H9 (cell line): ENCODE results near the gene NPR1. TPM values are rescaled to one million over a fixed set of nuclear protein-coding genes. Genes with fewer than 3 reads are reported as not detected.

Experiments used
- DNase-seq: peaks from one replicate; pipeline ENCODE4 v3.0.0-alpha.2; 2017
- H2AFZ ChIP-seq: one replicate; pipeline ENCODE4 v1.6.1; 2013; ENCODE audit warnings: mild to moderate bottlenecking, low read length, control low read depth, moderate library complexity
- H2AK5ac ChIP-seq: 2 replicates; pipeline ENCODE4 v1.6.1; 2013; ENCODE audit warnings: low read length, control low read depth, mixed read lengths; ENCODE audit not compliant: insufficient read length
- H2BK120ac ChIP-seq: one replicate; pipeline ENCODE4 v1.6.1; 2013; ENCODE audit warnings: low read depth, mild to moderate bottlenecking, low read length, control low read depth, inconsistent platforms; ENCODE audit not compliant: poor library complexity, severe bottlenecking
- H2BK12ac ChIP-seq: 2 replicates; pipeline ENCODE4 v1.6.1; 2013; ENCODE audit warnings: low read length, control low read depth, mixed read lengths, low read depth; ENCODE audit not compliant: insufficient read length
- H2BK15ac ChIP-seq: 2 replicates; pipeline ENCODE4 v1.6.1; 2013; ENCODE audit warnings: low read depth, low read length, control low read depth
- H2BK20ac ChIP-seq: one replicate; pipeline ENCODE4 v1.6.1; 2013; ENCODE audit warnings: low read depth, mild to moderate bottlenecking, low read length, control low read depth, inconsistent platforms; ENCODE audit not compliant: poor library complexity, severe bottlenecking
- H2BK5ac ChIP-seq: 2 replicates; pipeline ENCODE4 v1.6.1; 2013; ENCODE audit warnings: low read length, control low read depth, mixed read lengths; ENCODE audit not compliant: insufficient read length
- H3K14ac ChIP-seq: 2 replicates; pipeline ENCODE4 v1.6.1; 2013; ENCODE audit warnings: low read length, control low read depth; ENCODE audit not compliant: insufficient read depth
- H3K18ac ChIP-seq: 2 replicates; pipeline ENCODE4 v1.6.1; 2013; ENCODE audit warnings: low read depth, mild to moderate bottlenecking, mixed read lengths, low read length, control low read depth; ENCODE audit not compliant: insufficient read length
- H3K23ac ChIP-seq: 2 replicates; pipeline ENCODE4 v1.6.1; 2013; ENCODE audit warnings: low read length, control low read depth, mixed read lengths, low read depth; ENCODE audit not compliant: insufficient read length
- H3K23me2 ChIP-seq: 2 replicates; pipeline ENCODE4 v1.6.1; 2013; ENCODE audit warnings: low read depth, mild to moderate bottlenecking, mixed read lengths, low read length, control low read depth; ENCODE audit not compliant: insufficient read length, poor library complexity, severe bottlenecking
- H3K27ac ChIP-seq: 2 replicates; pipeline ENCODE4 v1.5.1; 2013; ENCODE audit warnings: low read length, control low read depth, mixed read lengths, low read depth; ENCODE audit not compliant: insufficient read length
- H3K27me3 ChIP-seq: 2 replicates; pipeline ENCODE4 v1.6.1; 2013; ENCODE audit warnings: low read length, control low read depth, inconsistent platforms; ENCODE audit not compliant: insufficient read depth
- H3K4ac ChIP-seq: 2 replicates; pipeline ENCODE4 v1.6.1; 2013; ENCODE audit warnings: low read depth, mild to moderate bottlenecking, control low read depth, inconsistent platforms, low read length, moderate library complexity
- H3K4me1 ChIP-seq: 2 replicates; pipeline ENCODE4 v1.6.1; 2013; ENCODE audit warnings: low read length, control low read depth, inconsistent platforms; ENCODE audit not compliant: insufficient read depth
- H3K4me2 ChIP-seq: 2 replicates; pipeline ENCODE4 v1.6.1; 2013; ENCODE audit warnings: low read length, control low read depth, mixed read lengths; ENCODE audit not compliant: insufficient read length, insufficient read depth
- H3K56ac ChIP-seq: 2 replicates; pipeline ENCODE4 v1.6.1; 2013; ENCODE audit warnings: low read depth, mild to moderate bottlenecking, mixed read lengths, low read length, control low read depth; ENCODE audit not compliant: insufficient read length
- H3K79me1 ChIP-seq: 2 replicates; pipeline ENCODE4 v1.6.1; 2013; ENCODE audit warnings: low read depth, mild to moderate bottlenecking, moderate library complexity, low read length, control low read depth, inconsistent platforms; ENCODE audit not compliant: insufficient read depth, poor library complexity, severe bottlenecking
- H3K79me2 ChIP-seq: 2 replicates; pipeline ENCODE4 v1.6.1; 2013; ENCODE audit warnings: low read length, control low read depth, inconsistent platforms; ENCODE audit not compliant: insufficient read depth
- H3K9ac ChIP-seq: 2 replicates; pipeline ENCODE4 v1.6.1; 2013; ENCODE audit warnings: low read length, control low read depth, mixed read lengths; ENCODE audit not compliant: insufficient read length; ENCODE audit errors: extremely low read depth
- H3K9me3 ChIP-seq: one replicate; pipeline ENCODE4 v1.6.1; 2013; ENCODE audit warnings: low read depth, low read length, inconsistent platforms; ENCODE audit not compliant: control insufficient read depth
- H3T11ph ChIP-seq: one replicate; pipeline ENCODE4 v1.6.1; 2013; ENCODE audit warnings: mild to moderate bottlenecking, low read length, control low read depth, inconsistent platforms
- H4K20me1 ChIP-seq: one replicate; pipeline ENCODE4 v1.6.1; 2013; ENCODE audit not compliant: control insufficient read depth, insufficient read length, insufficient read depth
- H4K5ac ChIP-seq: 2 replicates; pipeline ENCODE4 v1.6.1; 2013; ENCODE audit warnings: low read depth, mild to moderate bottlenecking, mixed read lengths, low read length, control low read depth; ENCODE audit not compliant: insufficient read length
- H4K8ac ChIP-seq: replicated peaks from 2 replicates; pipeline ENCODE4 v1.6.1; 2013; ENCODE audit warnings: low read length, control low read depth, mixed read lengths, low read depth; ENCODE audit not compliant: insufficient read length
- H4K91ac ChIP-seq: 2 replicates; pipeline ENCODE4 v1.6.1; 2013; ENCODE audit warnings: low read depth, mild to moderate bottlenecking, moderate library complexity, mixed read lengths, low read length, control low read depth; ENCODE audit not compliant: insufficient read length
- H3K27ac Mint-ChIP-seq, 3 experiments: 2 replicates in 2 of 3; 3 replicates in 1 of 3; pipeline ENCODE4 v1.8.0; 2020 to 2021; ENCODE audit warnings: mixed read lengths in 3 of 3, mild to moderate bottlenecking in 1 of 3, moderate library complexity in 1 of 3
- H3K27me3 Mint-ChIP-seq: 2 replicates; pipeline ENCODE4 v1.8.0; 2021; ENCODE audit warnings: low read depth, mild to moderate bottlenecking, moderate library complexity, mixed read lengths
- H3K36me3 Mint-ChIP-seq, 3 experiments: 2 replicates in 2 of 3; 3 replicates in 1 of 3; pipeline ENCODE4 v1.8.0; 2020 to 2021; ENCODE audit warnings: low read depth in 3 of 3, mixed read lengths in 3 of 3; ENCODE audit not compliant: insufficient read depth in 1 of 3
- H3K4me1 Mint-ChIP-seq, 2 experiments: 2 replicates each; pipeline ENCODE4 v1.8.0; 2020; ENCODE audit warnings: mixed read lengths in 2 of 2
- H3K4me3 Mint-ChIP-seq, 2 experiments: 2 replicates in 1 of 2; 3 replicates in 1 of 2; pipeline ENCODE4 v1.8.0; 2020 to 2021; ENCODE audit warnings: mild to moderate bottlenecking in 2 of 2, mixed read lengths in 2 of 2, moderate library complexity in 1 of 2
- H3K9me3 Mint-ChIP-seq, 2 experiments: 2 replicates in 1 of 2; 3 replicates in 1 of 2; pipeline ENCODE4 v1.8.0; 2020; ENCODE audit warnings: mild to moderate bottlenecking in 2 of 2, mixed read lengths in 2 of 2, moderate library complexity in 1 of 2
- CTCF ChIP-seq: fragments of 200-600 bp; sonication (generic); conservative IDR thresholded peaks from 3 replicates; pipeline ENCODE4 v1.8.0; 2021; ENCODE audit warnings: antibody characterized with exemption, mild to moderate bottlenecking
- WGBS: extraction: QIAGEN DNeasy Blood & Tissue Kit; methylation state at CpG from one replicate; pipeline ENCODE4 v1.1.7; 2013; ENCODE audit warnings: missing lambda C conversion rate, low lambda C conversion rate, mixed read lengths; ENCODE audit not compliant: insufficient read length; ENCODE audit errors: extremely low coverage; 5-methylcytosine and 5-hydroxymethylcytosine counted together
- total RNA-seq: library from RNA; stranded (reverse); gene quantifications from 2 replicates; pipeline ENCODE4 v1.2.1, GENCODE V29; 2021

Gene NPR1
- total RNA-seq, 1 experiment from 2014 or later = 8.6 TPM

- H3K27ac Mint-ChIP-seq = peak overlapping the region; percentile 35 to 90 (median 57); a peak in 6 of 7 replicates
- WGBS = no CpG with 5 or more reads among the region's 5 CpGs
- no peak overlapping the region for H4K8ac ChIP-seq
Measured at GRCh38 chr1:153646672-153647345, 31.7 kb upstream of the NPR1 start.

More at GRCh38 chr1:153646672-153647345, 31.7 kb upstream of the NPR1 start:
- Histone ChIP-seq H3K27me3 (no peaks in the 10 kb centered on the region), H3K79me1 (peaks cover 4% of the 10 kb centered on the region), H3K4me2 (no peak overlapping the region), H3T11ph (no peak overlapping the region), H3K79me2 (no peaks in the 10 kb centered on the region), H2BK12ac (no peak overlapping the region), H2BK20ac (no peak overlapping the region), H3K56ac (no peak overlapping the region), H2BK15ac (no peak overlapping the region), H2AK5ac (no peak overlapping the region), H3K4me1 (no peaks in the 10 kb centered on the region), H4K5ac (no peak overlapping the region), H3K27ac (no peak overlapping the region), H4K91ac (no peak overlapping the region), H3K18ac (no peak overlapping the region), H3K4ac (no peak overlapping the region), H2BK5ac (no peak overlapping the region), H3K14ac (no peak overlapping the region), H3K9ac (no peak overlapping the region), H3K23me2 (no peaks in the 10 kb centered on the region), H3K23ac (no peak overlapping the region), H2AFZ (no peak overlapping the region), H3K9me3 (no peaks in the 10 kb centered on the region), H4K20me1 (no peaks in the 10 kb centered on the region), H2BK120ac (no peak overlapping the region)
- TF ChIP-seq CTCF = no peak
- peak overlapping the region in 1 of 2 experiments; percentile 47; a peak in 2 of 5 replicates for H3K4me3 Mint-ChIP-seq
- H3K36me3 Mint-ChIP-seq = peaks cover 26 to 50% (median 48%) of the 10 kb centered on the region in 3 experiments; a peak in 6 of 7 replicates
- H3K9me3 Mint-ChIP-seq = no peaks in the 10 kb centered on the region
- H3K27me3 Mint-ChIP-seq = peaks cover 4% of the 10 kb centered on the region; the same call in 1 of the 2 replicates
- peaks cover 6% of the 10 kb centered on the region in 2 experiments for H3K4me1 Mint-ChIP-seq
- DNase-seq = no peak
